Breast epithelium (tissue), 3 donors: Measurements from ENCODE around the gene RAD23B.

Experiments used
- POLR2AphosphoS5 ChIP-seq, 3 donors: sonication (generic); formaldehyde crosslinking; IDR thresholded peaks; one replicate each; pipeline ENCODE4 v1.6.1; 2017; ENCODE audit warnings: antibody characterized with exemption in 3 of 3
- TF ChIP-seq, protein P1 (sequence below), 3 donors: fragments of 450-650 bp; IDR thresholded peaks; one replicate each; pipeline ENCODE4 v1.5.1; 2016 to 2017; ENCODE audit warnings: antibody characterized with exemption in 3 of 3, mild to moderate bottlenecking in 3 of 3, moderate library complexity in 3 of 3

DNA sequence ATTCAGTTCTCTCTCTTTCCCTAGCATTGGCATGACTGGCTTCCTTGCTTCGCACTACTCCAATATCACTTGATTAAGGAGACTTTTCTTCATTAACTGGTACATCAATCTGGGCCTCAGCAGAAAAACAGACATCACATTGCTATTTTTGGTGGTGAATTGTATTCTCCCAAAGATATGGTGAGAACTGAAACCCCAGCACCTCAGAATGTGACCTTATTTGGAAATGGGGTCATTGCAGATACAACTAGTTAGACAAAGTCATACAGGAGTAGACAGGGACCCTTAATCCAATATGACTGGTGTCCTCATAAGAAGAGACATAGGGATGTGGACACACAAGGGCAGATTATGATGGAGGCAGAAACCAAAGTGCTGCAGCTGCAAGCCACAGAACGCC lies 7.5 kb upstream of the RAD23B start:
- TF ChIP-seq, protein P1, sequence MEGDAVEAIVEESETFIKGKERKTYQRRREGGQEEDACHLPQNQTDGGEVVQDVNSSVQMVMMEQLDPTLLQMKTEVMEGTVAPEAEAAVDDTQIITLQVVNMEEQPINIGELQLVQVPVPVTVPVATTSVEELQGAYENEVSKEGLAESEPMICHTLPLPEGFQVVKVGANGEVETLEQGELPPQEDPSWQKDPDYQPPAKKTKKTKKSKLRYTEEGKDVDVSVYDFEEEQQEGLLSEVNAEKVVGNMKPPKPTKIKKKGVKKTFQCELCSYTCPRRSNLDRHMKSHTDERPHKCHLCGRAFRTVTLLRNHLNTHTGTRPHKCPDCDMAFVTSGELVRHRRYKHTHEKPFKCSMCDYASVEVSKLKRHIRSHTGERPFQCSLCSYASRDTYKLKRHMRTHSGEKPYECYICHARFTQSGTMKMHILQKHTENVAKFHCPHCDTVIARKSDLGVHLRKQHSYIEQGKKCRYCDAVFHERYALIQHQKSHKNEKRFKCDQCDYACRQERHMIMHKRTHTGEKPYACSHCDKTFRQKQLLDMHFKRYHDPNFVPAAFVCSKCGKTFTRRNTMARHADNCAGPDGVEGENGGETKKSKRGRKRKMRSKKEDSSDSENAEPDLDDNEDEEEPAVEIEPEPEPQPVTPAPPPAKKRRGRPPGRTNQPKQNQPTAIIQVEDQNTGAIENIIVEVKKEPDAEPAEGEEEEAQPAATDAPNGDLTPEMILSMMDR (IDR thresholded peaks at IDR 0.05): no peak
- TF ChIP-seq POLR2AphosphoS5 (IDR thresholded peaks at IDR 0.05): no peak
